HEK293 (cell line): ENCODE measurements around the gene TK2.

Experiments used
- CTCF ChIA-PET: fragments of 350-600 bp; formaldehyde crosslinking; extraction: SDS; loops from one replicate; lab custom pipeline; 2021; ENCODE audit warnings: antibody characterized with exemption; lab: Yijun Ruan, JAX
- POLR2A ChIA-PET: fragments of 300-600 bp; formaldehyde crosslinking; extraction: SDS; loops from one replicate; lab custom pipeline; 2020; ENCODE audit warnings: antibody characterized with exemption, inconsistent platforms; lab: Yijun Ruan, JAX
- H3K27ac ChIP-seq: fragments of 200-500 bp; sonication (Bioruptor generic); 2 replicates; pipeline ENCODE4 v1.5.1; 2014; ENCODE audit warnings: low read depth, low read length, control low read depth, inconsistent platforms; ENCODE audit errors: extremely low read depth
- H3K36me3 ChIP-seq, 2 experiments: fragments of 200-500 bp in 1 of 2; sonication (Bioruptor generic) in 1 of 2; 1 replicate in 1 of 2; 2 replicates in 1 of 2; pipeline ENCODE4 v1.5.1; 2014 to 2017; ENCODE audit warnings: inconsistent platforms in 2 of 2, low read length in 2 of 2; ENCODE audit not compliant: control insufficient read depth in 2 of 2, insufficient read depth in 1 of 2
- H3K4me1 ChIP-seq: fragments of 200-500 bp; sonication (Bioruptor generic); 2 replicates; pipeline ENCODE4 v1.5.1; 2014; ENCODE audit warnings: mild to moderate bottlenecking, low read length, inconsistent platforms; ENCODE audit not compliant: control insufficient read depth, insufficient read depth
- H3K4me3 ChIP-seq: 2 replicates; pipeline ENCODE4 v1.5.1; 2011; ENCODE audit warnings: low read depth, mild to moderate bottlenecking, control low read depth, low read length, moderate library complexity
- H3K9me3 ChIP-seq: fragments of 200-500 bp; sonication (Bioruptor generic); 2 replicates; pipeline ENCODE4 v1.5.1; 2014; ENCODE audit warnings: low read depth, low read length, inconsistent platforms; ENCODE audit not compliant: control insufficient read depth, insufficient read depth
- GFI1B ChIP-seq: fragments of 450-650 bp; formaldehyde crosslinking; IDR thresholded peaks from 2 replicates; pipeline ENCODE4 v1.5.1; 2016; ENCODE audit warnings: missing biosample characterization, missing genetic modification characterization
- GLI4 ChIP-seq: fragments of 450-650 bp; formaldehyde crosslinking; IDR thresholded peaks from 2 replicates; pipeline ENCODE4 v1.5.1; 2016; ENCODE audit warnings: missing biosample characterization, missing genetic modification characterization
- REST ChIP-seq: fragments of 450-650 bp; formaldehyde crosslinking; IDR thresholded peaks from 2 replicates; pipeline ENCODE4 v1.5.1; 2016; ENCODE audit warnings: missing biosample characterization, missing genetic modification characterization
- SALL2 ChIP-seq: fragments of 450-650 bp; formaldehyde crosslinking; IDR thresholded peaks from 2 replicates; pipeline ENCODE4 v1.5.0; 2017; ENCODE audit warnings: missing biosample characterization, mild to moderate bottlenecking, missing genetic modification characterization, borderline replicate concordance
- SP3 ChIP-seq: fragments of 450-650 bp; formaldehyde crosslinking; IDR thresholded peaks from 2 replicates; pipeline ENCODE4 v1.5.1; 2016; ENCODE audit warnings: missing biosample characterization, missing genetic modification characterization
- WT1 ChIP-seq: fragments of 450-650 bp; formaldehyde crosslinking; IDR thresholded peaks from 2 replicates; pipeline ENCODE4 v1.5.1; 2016; ENCODE audit warnings: missing biosample characterization, missing genetic modification characterization
- ZIC2 ChIP-seq: fragments of 450-650 bp; formaldehyde crosslinking; IDR thresholded peaks from 2 replicates; pipeline ENCODE4 v1.5.1; 2016; ENCODE audit warnings: missing biosample characterization, missing genetic modification characterization
- ZNF169 ChIP-seq: fragments of 450-650 bp; formaldehyde crosslinking; IDR thresholded peaks from 2 replicates; pipeline ENCODE4 v1.5.1; 2016; ENCODE audit warnings: missing biosample characterization, missing genetic modification characterization
- ZNF530 ChIP-seq: fragments of 450-650 bp; formaldehyde crosslinking; IDR thresholded peaks from 2 replicates; pipeline ENCODE4 v1.5.1; 2016; ENCODE audit warnings: low read depth, missing biosample characterization, missing genetic modification characterization
- ZNF561 ChIP-seq: fragments of 450-650 bp; IDR thresholded peaks from 2 replicates; pipeline ENCODE4 v1.5.1; 2018; ENCODE audit warnings: missing biosample characterization, missing genetic modification characterization, borderline replicate concordance
- ZNF664 ChIP-seq: fragments of 450-650 bp; formaldehyde crosslinking; IDR thresholded peaks from 2 replicates; pipeline ENCODE4 v1.5.1; 2016; ENCODE audit warnings: missing biosample characterization, missing genetic modification characterization
- ZXDB ChIP-seq: fragments of 450-650 bp; formaldehyde crosslinking; IDR thresholded peaks from 2 replicates; pipeline ENCODE4 v1.5.1; 2016; ENCODE audit warnings: missing biosample characterization, missing genetic modification characterization
- TF ChIP-seq, protein P1 (sequence below): fragments of 450-650 bp; formaldehyde crosslinking; IDR thresholded peaks from 2 replicates; pipeline ENCODE4 v1.5.1; 2016; ENCODE audit warnings: missing biosample characterization, missing genetic modification characterization, borderline replicate concordance

The TK2 gene

DNA sequence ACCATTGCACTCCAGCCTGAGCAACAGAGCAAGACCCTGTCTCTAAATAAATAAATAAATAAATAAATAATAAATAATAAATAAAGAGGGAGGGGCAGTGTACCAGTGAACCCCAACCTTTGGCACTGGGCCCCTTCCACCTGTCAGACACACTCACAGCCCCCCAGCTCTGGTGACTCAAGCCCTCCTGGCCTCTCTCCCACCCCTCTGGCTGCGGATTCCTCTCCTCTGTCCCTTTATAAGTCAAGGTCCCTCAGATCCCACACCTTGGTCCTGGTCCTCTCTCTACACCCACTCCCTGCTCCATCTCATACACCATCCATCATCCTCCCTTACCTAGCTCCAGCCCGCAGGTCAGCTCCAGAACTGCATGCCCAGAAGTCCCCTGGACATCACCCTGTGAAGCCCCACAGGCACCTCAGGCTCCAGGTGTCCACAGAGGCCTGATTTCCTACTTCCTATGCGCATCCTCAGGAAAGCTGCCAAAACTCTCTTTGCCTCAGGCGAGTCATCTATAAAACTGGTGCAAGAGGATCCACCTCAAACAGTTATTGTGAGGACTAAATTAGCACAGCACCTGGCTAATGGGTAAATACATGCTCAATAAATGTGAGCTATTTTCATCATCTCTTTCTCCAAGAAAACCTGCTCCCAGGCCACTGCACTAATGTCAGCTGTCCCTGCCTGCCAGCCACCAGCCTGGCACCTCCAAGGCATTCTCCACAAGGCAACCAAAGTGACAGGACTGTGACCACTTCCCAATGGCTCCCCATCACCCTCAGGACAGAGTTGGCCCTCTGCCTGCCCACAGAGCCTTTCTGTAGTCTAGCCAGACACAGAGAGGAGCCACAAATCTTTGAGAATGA is 76.0 kb downstream of the TK2 start:
- Histone ChIP-seq H3K36me3 (no peaks in the 10 kb centered on the region), H3K4me1 (peaks cover 6% of the 10 kb centered on the region), H3K27ac (no peak overlapping the region), H3K9me3 (no peaks in the 10 kb centered on the region), H3K4me3 (no peak overlapping the region)
- ChIA-PET POLR2A (no interaction called here), CTCF (interaction anchor here (0.6 to 5.0 kb wide), 5 partner anchors 11 to 89 kb away, joined by 3 to 31 read pairs (median 5); no protein-coding TSS in a partner anchor)
- peak; percentile 82 for TF ChIP-seq ZNF664 (tag by site-specific recombination)
- TF ChIP-seq ZXDB (tag by site-specific recombination): 0 out of 2 replicates have a peak, but pooled peaks have one; percentile 15
- TF ChIP-seq, protein P1, sequence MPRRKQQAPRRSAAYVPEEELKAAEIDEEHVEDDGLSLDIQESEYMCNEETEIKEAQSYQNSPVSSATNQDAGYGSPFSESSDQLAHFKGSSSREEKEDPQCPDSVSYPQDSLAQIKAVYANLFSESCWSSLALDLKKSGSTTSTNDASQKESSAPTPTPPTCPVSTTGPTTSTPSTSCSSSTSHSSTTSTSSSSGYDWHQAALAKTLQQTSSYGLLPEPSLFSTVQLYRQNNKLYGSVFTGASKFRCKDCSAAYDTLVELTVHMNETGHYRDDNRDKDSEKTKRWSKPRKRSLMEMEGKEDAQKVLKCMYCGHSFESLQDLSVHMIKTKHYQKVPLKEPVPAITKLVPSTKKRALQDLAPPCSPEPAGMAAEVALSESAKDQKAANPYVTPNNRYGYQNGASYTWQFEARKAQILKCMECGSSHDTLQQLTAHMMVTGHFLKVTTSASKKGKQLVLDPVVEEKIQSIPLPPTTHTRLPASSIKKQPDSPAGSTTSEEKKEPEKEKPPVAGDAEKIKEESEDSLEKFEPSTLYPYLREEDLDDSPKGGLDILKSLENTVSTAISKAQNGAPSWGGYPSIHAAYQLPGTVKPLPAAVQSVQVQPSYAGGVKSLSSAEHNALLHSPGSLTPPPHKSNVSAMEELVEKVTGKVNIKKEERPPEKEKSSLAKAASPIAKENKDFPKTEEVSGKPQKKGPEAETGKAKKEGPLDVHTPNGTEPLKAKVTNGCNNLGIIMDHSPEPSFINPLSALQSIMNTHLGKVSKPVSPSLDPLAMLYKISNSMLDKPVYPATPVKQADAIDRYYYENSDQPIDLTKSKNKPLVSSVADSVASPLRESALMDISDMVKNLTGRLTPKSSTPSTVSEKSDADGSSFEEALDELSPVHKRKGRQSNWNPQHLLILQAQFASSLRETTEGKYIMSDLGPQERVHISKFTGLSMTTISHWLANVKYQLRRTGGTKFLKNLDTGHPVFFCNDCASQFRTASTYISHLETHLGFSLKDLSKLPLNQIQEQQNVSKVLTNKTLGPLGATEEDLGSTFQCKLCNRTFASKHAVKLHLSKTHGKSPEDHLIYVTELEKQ (tag by site-specific recombination): no peak
- no peak for TF ChIP-seq GLI4

DNA sequence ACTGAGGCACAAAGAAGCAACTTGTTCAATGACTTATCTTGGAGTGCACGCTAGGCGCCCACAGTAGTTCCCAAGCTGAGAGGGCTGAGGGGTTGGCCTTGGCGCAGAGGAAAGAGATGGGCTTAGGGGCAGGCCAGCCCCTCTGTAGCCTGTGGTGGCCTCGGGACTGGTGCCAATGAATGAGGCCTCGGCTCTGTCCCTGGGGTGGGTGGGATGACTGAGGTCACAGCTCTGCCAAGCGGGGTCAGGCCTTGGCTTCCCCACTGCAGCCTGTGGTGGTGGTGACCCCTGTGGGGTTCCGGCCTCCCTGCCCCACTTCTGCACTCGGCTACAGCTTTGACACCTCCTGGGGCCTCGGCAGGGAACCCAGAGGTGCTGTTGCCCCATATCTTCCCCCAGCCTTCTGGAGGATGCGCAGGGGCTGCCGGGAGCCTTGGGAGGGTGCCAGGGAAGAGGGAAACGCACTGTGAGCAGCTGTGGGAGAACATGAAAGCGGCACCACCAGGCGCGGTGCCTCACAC is 76.8 kb downstream of the TK2 start:
- Histone ChIP-seq H3K4me3 (no peak overlapping the region), H3K27ac (no peak overlapping the region), H3K36me3 (no peaks in the 10 kb centered on the region), H3K4me1 (peaks cover 6% of the 10 kb centered on the region), H3K9me3 (no peaks in the 10 kb centered on the region)
- ChIA-PET POLR2A (no interaction called here), CTCF (interaction anchor here (0.7 to 5.0 kb wide), 2 partner anchors 18 to 67 kb away, joined by 3 to 31 read pairs; no protein-coding TSS in a partner anchor)
- TF ChIP-seq SP3 (tag by site-specific recombination) (no peak), ZIC2 (tag by site-specific recombination) (peak; percentile 71)

- CTCF ChIA-PET: no interaction called here
- H3K4me1 ChIP-seq: peaks cover 6% of the 10 kb centered on the region
- H3K36me3 ChIP-seq: no peaks in the 10 kb centered on the region
- TF ChIP-seq ZNF561 (tag by site-specific recombination) (no peak), ZNF169 (tag by site-specific recombination) (no peak), WT1 (tag by site-specific recombination) (no peak)
- POLR2A ChIA-PET: no interaction called here
- no peak overlapping the region for H3K4me3 ChIP-seq
- H3K9me3 ChIP-seq: no peaks in the 10 kb centered on the region
- no peak overlapping the region for H3K27ac ChIP-seq
These were observed 78.1 kb downstream of the TK2 start for GRCh38 chr16:66471716-66472393.

GRCh38 chr16:66471264-66471663 is 78.7 kb downstream of the TK2 start:
- H3K9me3 ChIP-seq: no peaks in the 10 kb centered on the region
- no peaks in the 10 kb centered on the region for H3K36me3 ChIP-seq
- TF ChIP-seq SALL2 (tag by site-specific recombination): no peak
- no peak for TF ChIP-seq GFI1B (tag by site-specific recombination)
- no peak for TF ChIP-seq ZNF530 (tag by site-specific recombination)
- no peak for TF ChIP-seq REST (tag by site-specific recombination)
- H3K4me3 ChIP-seq: no peak overlapping the region
- H3K4me1 ChIP-seq: peaks cover 6% of the 10 kb centered on the region
- POLR2A ChIA-PET: no interaction called here
- CTCF ChIA-PET: no interaction called here
- H3K27ac ChIP-seq: no peak overlapping the region
